ENCODE data around the gene BMAL1. TPM values are rescaled to one million over a fixed set of nuclear protein-coding genes. Genes with fewer than 3 reads are reported as not detected.

BMAL1 gene
- total RNA-seq, 1 experiment from 2014 or later: 3.3 TPM

- Histone ChIP-seq H4K20me1 (ENCODE audit: control insufficient read depth, insufficient read depth, insufficient read length) (no peaks in the 10 kb centered on the region), H3K79me2 (ENCODE audit: insufficient read depth, low read length) (no peaks in the 10 kb centered on the region), H2BK12ac (ENCODE audit: insufficient read length, low read depth, low read length) (no peak overlapping the region), H3K4me1 (ENCODE audit: insufficient read depth, low read length) (no peaks in the 10 kb centered on the region), H3K9me3 (ENCODE audit: control insufficient read depth, low read depth, low read length) (no peaks in the 10 kb centered on the region), H3K23me2 (ENCODE audit: insufficient read length, low read depth, low read length, poor library complexity, severe bottlenecking) (no peaks in the 10 kb centered on the region), H3T11ph (ENCODE audit: low read length) (no peak overlapping the region), H2AFZ (ENCODE audit: low read length) (no peak overlapping the region), H2AK5ac (ENCODE audit: insufficient read length, low read length) (no peak overlapping the region), H2BK20ac (ENCODE audit: low read depth, low read length, poor library complexity, severe bottlenecking) (no peak overlapping the region), H3K23ac (ENCODE audit: insufficient read length, low read depth, low read length) (no peak overlapping the region), H3K4ac (ENCODE audit: low read depth, low read length) (no peak overlapping the region), H3K79me1 (ENCODE audit: insufficient read depth, low read depth, low read length, poor library complexity, severe bottlenecking) (no peaks in the 10 kb centered on the region), H4K5ac (ENCODE audit: insufficient read length, low read depth, low read length) (no peak overlapping the region), H2BK120ac (ENCODE audit: low read depth, low read length, poor library complexity, severe bottlenecking) (no peak overlapping the region), H4K8ac (replicated peaks; ENCODE audit: insufficient read length, low read depth, low read length) (no peak overlapping the region), H3K27me3 (ENCODE audit: insufficient read depth, low read length) (no peaks in the 10 kb centered on the region), H3K56ac (ENCODE audit: insufficient read length, low read depth, low read length) (no peak overlapping the region), H2BK5ac (ENCODE audit: insufficient read length, low read length) (no peak overlapping the region), H3K14ac (ENCODE audit: insufficient read depth, low read length) (no peak overlapping the region), H3K18ac (ENCODE audit: insufficient read length, low read depth, low read length) (no peak overlapping the region), H2BK15ac (ENCODE audit: low read depth, low read length) (no peak overlapping the region), H3K27ac (ENCODE audit: insufficient read length, low read depth, low read length) (no peak overlapping the region), H3K4me2 (ENCODE audit: insufficient read depth, insufficient read length, low read length) (no peak overlapping the region), H3K9ac (ENCODE audit: extremely low read depth, insufficient read length, low read length) (no peak overlapping the region), H4K91ac (ENCODE audit: insufficient read length, low read depth, low read length) (no peak overlapping the region)
- Mint-ChIP-seq H3K27me3 (ENCODE audit: low read depth) (no peaks in the 10 kb centered on the region), H3K27ac (no peak overlapping the region), H3K4me3 (no peak overlapping the region), H3K36me3 (ENCODE audit: insufficient read depth in 1 of 3, low read depth in 3 of 3) (no peaks in the 10 kb centered on the region), H3K9me3 (peaks cover 0 to 2% of the 10 kb centered on the region in 2 experiments; a peak in 2 of 5 replicates), H3K4me1 (peaks cover 7 to 18% of the 10 kb centered on the region in 2 experiments)
- TF ChIP-seq CTCF (conservative IDR thresholded peaks at IDR 0.05): no peak
- WGBS (ENCODE audit: extremely low coverage, insufficient read length, low lambda C conversion rate): no CpG with 5 or more reads among the region's 5 CpGs
- DNase-seq: no peak
These were observed 60.4 kb downstream of the BMAL1 start for GRCh38 chr11:13338019-13338426.
